Skeletal muscle satellite cell (primary cell): ENCODE measurements around the gene PDE2A.

Experiments used
- H3K27me3 ChIP-seq: 2 replicates; pipeline ENCODE4 v1.7.0; 2013; ENCODE audit warnings: low read length; ENCODE audit not compliant: control insufficient read depth, insufficient read depth
- H3K36me3 ChIP-seq: 2 replicates; pipeline ENCODE4 v1.7.0; 2013; ENCODE audit warnings: mild to moderate bottlenecking, control low read depth, low read length; ENCODE audit not compliant: insufficient read depth
- H3K4me1 ChIP-seq: 2 replicates; pipeline ENCODE4 v1.7.0; 2013; ENCODE audit warnings: low read length; ENCODE audit not compliant: control insufficient read depth, insufficient read depth
- H3K4me2 ChIP-seq: 2 replicates; pipeline ENCODE4 v1.7.0; 2013; ENCODE audit warnings: mild to moderate bottlenecking, low read length
- H3K4me3 ChIP-seq: 2 replicates; pipeline ENCODE4 v1.7.0; 2013; ENCODE audit warnings: low read length
- H3K9ac ChIP-seq: 2 replicates; pipeline ENCODE4 v1.7.0; 2013; ENCODE audit warnings: mild to moderate bottlenecking, low read depth, low read length, moderate library complexity
- H3K9me3 ChIP-seq: replicated peaks from 2 replicates; pipeline ENCODE4 v1.7.0; 2013; ENCODE audit warnings: mild to moderate bottlenecking, control low read depth, low read length

Gene PDE2A

DNA sequence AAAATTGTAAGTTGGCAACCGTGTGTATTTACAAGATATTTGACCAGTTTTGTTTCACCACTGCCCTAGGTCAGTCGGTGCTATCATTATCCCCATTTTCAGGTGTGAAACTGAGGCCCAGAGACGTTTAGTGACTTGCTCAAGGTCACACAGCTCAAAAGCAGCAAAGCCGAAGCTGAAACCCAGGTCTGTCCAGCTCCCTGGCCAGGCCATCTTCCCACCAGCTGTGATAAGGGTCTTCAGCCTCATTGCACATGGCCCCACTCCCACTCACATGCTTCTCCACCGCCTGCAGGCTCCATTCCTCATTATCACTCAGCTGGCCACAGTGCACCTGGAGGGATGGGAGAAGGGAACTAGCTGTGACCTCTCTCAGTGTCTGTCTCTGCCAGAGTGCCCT is 83.2 kb downstream of the PDE2A start:
- no peak overlapping the region for H3K4me3 ChIP-seq
- no peaks in the 10 kb centered on the region for H3K9me3 ChIP-seq
- peaks cover 97% of the 10 kb centered on the region for H3K27me3 ChIP-seq
- no peak overlapping the region for H3K9ac ChIP-seq
- H3K4me1 ChIP-seq: peaks cover 6% of the 10 kb centered on the region
- H3K4me2 ChIP-seq: no peak overlapping the region
- H3K36me3 ChIP-seq: no peaks in the 10 kb centered on the region

DNA sequence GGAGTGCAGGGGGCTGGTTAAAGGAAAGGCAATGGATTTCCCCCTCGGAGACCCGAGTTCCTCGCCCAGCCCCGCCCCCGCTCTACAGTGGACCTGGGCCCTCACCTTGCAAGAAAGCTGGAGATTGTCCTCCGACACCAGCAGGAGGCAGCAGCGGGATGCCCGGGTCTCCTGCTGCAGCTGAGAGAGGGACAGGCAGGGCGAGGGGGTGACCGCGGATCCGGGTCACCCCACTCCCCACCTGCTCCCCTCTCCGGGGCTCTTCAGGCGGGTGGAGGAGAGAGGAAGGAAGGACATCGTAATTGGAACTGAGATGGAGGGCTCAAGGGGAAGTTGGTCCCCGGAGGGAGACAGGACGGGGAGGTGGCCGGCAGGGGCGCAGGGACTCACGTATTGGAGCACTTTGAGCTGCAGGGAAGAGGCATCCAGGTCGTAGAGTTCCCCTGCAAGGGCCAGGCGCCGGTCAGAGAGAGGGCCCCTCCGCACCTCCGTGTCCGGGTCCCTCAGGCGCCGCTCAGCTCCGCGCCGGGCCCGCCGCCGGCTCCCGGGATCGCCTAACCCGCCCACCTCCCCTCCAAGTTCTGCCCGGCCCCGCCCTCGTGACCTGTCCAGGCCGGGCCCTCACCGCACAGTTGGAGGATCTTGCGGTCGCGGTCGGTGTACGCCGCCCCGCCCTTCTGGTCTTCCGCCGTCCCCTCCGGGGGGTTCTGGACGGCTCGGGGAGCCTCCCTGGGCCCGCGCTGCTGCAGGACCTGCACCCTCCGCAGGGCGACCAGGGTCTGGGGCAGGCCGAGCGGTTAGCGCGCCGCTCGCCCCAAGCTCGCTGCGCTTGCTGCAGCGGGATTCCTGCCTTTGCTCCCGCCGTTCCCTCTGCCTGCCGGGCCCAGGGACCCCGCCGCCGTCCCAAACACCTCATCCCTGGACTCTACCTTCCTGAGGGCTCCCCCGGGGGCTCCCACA is 84.1 kb downstream of the PDE2A start:
- Histone ChIP-seq H3K9me3 (no peaks in the 10 kb centered on the region), H3K36me3 (no peaks in the 10 kb centered on the region), H3K27me3 (peaks cover 98% of the 10 kb centered on the region), H3K4me3 (no peak overlapping the region), H3K4me2 (peak overlapping the region; percentile 50), H3K4me1 (peaks cover 6% of the 10 kb centered on the region), H3K9ac (no peak overlapping the region)

DNA sequence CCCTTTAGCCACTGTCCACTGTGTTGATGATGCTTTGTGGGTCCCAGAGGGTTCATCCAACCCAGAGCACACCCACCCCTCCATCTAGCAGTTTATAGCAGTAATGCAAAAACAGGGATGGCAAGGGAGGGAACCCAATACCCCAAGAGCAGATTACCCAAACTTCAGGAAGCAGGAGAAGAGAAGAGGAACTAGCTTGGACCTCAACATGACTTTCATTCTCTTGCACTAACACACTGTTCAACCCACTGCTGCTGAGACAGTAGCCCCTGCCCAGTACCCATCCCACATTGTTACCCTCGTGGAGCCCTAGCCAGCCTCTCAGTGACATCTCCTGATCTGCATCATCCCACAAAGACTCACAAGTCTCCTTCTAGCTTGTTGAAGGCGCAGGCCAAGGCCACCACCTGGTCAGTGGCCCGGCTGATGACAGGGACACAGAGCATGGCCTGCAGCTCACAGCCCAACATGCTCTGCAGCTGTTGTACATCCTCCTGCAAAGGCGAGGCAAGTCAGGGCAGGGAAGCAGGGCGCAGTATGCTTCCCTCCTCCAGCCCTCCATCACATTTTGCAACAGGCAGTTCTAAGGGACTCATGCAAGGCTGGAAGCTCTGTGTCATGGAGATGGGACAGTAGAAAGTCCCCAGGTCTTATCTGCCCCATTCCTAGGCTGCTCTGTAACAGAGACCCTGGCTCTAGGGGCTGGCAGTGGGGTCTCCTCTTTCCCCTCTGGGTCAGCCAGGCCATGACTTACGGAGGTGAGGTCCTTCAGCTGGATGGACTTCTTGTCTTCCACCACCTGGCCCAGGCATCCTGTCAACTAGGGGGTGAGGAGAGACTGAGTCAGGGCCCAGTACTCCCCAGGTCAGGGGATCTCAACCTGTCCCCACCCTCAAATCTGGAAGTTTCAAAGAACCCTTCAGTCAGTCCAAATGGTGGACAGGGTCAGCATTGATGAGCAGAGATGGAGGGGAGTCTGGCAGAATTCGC is 85.5 kb downstream of the PDE2A start:
- Histone ChIP-seq H3K9me3 (no peaks in the 10 kb centered on the region), H3K36me3 (no peaks in the 10 kb centered on the region), H3K27me3 (peaks cover 94% of the 10 kb centered on the region), H3K4me1 (peaks cover 6% of the 10 kb centered on the region), H3K4me2 (no peak overlapping the region), H3K9ac (no peak overlapping the region), H3K4me3 (no peak overlapping the region)

GRCh38 chr11:72587696-72588095 is 86.5 kb downstream of the PDE2A start:
- Histone ChIP-seq H3K27me3 (peaks cover 91% of the 10 kb centered on the region), H3K4me3 (no peak overlapping the region), H3K36me3 (no peaks in the 10 kb centered on the region), H3K9me3 (no peaks in the 10 kb centered on the region), H3K4me1 (peaks cover 6% of the 10 kb centered on the region), H3K9ac (no peak overlapping the region), H3K4me2 (no peak overlapping the region)

GRCh38 chr11:72586321-72587090 is 87.7 kb downstream of the PDE2A start:
- H3K4me3 ChIP-seq: no peak overlapping the region
- H3K27me3 ChIP-seq: peaks cover 90% of the 10 kb centered on the region
- H3K4me1 ChIP-seq: peaks cover 6% of the 10 kb centered on the region
- no peak overlapping the region for H3K4me2 ChIP-seq
- H3K9ac ChIP-seq: no peak overlapping the region
- H3K9me3 ChIP-seq: no peaks in the 10 kb centered on the region
- no peaks in the 10 kb centered on the region for H3K36me3 ChIP-seq

DNA sequence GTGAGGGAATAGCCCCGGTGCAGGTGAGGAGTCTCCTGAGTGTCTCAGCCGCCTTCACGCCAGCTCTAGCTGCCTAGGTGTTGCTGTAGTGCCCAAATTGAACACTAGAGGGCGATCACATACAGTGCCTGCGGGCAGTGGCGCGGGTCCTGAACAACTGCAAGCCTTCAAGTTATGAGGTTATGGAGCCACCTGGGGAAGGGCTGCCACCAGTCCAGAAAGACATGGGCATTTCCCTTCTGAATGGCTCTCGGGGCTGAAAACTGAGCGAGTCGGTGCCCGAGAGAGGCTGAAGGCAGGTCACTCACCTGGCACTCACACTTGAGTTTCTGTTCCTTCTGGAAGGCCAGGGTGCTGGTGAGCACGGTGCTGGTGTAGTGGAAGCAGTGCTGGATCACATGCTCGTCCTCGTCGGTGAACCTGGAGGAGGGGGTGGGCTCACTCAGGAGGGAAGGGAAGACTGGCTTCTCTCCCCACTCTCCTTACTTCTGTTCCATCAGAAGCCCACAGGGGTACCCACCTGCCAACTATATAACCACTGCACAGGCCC is 88.4 kb downstream of the PDE2A start:
- H3K4me1 ChIP-seq: peaks cover 6% of the 10 kb centered on the region
- H3K36me3 ChIP-seq: no peaks in the 10 kb centered on the region
- H3K4me3 ChIP-seq: no peak overlapping the region
- no peak overlapping the region for H3K4me2 ChIP-seq
- no peak overlapping the region for H3K9ac ChIP-seq
- H3K27me3 ChIP-seq: peaks cover 88% of the 10 kb centered on the region
- H3K9me3 ChIP-seq: no peaks in the 10 kb centered on the region

DNA sequence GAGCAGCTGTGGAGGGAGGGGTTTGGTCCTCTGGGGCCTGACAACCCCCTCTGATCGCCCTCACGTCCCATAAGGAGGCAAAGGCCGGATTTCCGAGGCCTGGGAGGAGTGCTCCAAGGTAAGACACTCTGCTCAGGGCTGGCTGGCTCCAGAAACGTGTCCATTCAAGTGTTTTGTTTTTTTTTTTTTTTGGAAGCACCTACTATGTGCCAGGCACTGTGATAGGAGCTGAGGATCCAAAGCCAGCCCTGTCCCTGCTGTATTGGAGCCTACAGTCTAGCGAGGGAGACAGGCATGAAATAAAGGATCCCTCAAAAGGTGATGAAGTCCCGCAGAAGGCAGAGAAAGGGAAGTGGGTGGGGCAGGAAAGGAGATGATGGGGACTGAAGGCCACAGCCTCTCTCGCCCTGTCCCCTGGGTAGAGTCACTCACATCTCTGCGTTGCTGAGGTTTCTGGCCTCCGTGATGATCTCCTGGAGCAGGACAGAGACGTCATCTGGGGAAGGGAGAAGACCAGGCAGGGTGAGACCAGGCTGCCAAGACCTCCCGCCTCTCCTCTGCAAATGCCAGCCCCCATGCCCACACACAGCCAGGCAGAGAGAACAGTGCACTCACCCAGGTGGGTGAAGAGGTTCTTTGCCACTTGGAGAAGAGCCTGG is 89.2 kb downstream of the PDE2A start:
- no peak overlapping the region for H3K9ac ChIP-seq
- H3K4me2 ChIP-seq: peak overlapping the region; percentile 67
- H3K27me3 ChIP-seq: peaks cover 85% of the 10 kb centered on the region
- no peaks in the 10 kb centered on the region for H3K9me3 ChIP-seq
- no peaks in the 10 kb centered on the region for H3K36me3 ChIP-seq
- no peak overlapping the region for H3K4me3 ChIP-seq
- H3K4me1 ChIP-seq: peaks cover 3% of the 10 kb centered on the region

- no peaks in the 10 kb centered on the region for H3K36me3 ChIP-seq
- no peaks in the 10 kb centered on the region for H3K4me1 ChIP-seq
- peaks cover 82% of the 10 kb centered on the region for H3K27me3 ChIP-seq
- no peaks in the 10 kb centered on the region for H3K9me3 ChIP-seq
- peak overlapping the region; percentile 67 for H3K4me2 ChIP-seq
- H3K4me3 ChIP-seq: no peak overlapping the region
- no peak overlapping the region for H3K9ac ChIP-seq
These were observed 89.8 kb downstream of the PDE2A start for GRCh38 chr11:72584293-72584938.

DNA sequence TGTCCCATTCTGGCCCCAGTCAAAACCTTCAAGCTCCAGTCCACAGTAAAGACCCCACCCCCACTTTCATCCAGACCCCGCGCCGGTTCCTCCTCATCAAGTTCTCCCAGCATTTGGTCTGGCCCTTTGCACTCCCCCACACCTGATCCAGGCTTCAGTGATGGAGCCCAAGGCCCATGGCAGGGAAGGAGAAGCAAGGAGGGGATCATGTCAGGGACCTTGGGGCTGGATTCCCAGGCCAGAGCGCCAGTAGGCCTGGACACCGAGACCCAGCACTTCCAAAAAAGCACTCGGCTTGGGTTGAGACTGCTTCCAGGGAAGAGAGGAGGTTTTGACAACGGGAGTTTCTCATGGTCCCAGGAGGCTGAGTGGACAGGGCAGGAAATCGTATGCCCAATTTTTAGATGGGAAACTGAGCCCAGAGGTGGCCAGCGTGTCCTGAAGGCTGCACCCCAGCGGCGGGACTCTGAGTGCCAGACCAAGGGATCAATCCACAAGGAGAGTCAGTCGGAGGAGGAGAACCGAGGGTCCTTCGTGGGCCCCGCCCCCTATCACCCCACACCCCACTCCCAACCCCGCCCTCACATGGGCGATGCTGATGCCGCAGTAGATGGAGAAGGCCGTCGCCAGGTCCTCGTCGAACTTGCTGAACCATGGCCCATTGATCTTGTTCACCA is 90.5 kb downstream of the PDE2A start:
- no peak overlapping the region for H3K4me3 ChIP-seq
- H3K27me3 ChIP-seq: peaks cover 76% of the 10 kb centered on the region
- H3K9me3 ChIP-seq: no peaks in the 10 kb centered on the region
- H3K36me3 ChIP-seq: no peaks in the 10 kb centered on the region
- no peaks in the 10 kb centered on the region for H3K4me1 ChIP-seq
- peak overlapping the region; percentile 67 for H3K4me2 ChIP-seq
- no peak overlapping the region for H3K9ac ChIP-seq

DNA sequence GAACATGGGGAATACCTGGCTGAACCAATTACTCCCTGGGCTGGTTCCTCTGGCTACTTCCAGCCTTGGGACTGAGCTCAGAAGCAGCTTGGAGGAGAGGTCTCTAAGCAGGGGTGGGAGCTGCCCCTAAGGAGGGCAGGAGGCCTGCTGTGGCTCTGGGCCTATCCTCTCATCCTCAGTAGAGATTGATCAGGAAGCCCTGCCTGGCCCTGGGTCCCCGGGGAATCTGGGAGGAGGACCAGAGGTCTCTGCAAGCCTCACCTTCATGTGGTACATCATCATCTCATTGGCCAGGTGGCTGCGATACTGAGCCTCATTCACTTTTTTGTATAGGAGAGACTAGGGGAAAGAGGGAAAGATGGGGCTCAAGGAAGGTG is 91.1 kb downstream of the PDE2A start:
- H3K9ac ChIP-seq: no peak overlapping the region
- no peaks in the 10 kb centered on the region for H3K36me3 ChIP-seq
- no peak overlapping the region for H3K4me2 ChIP-seq
- H3K4me3 ChIP-seq: no peak overlapping the region
- peaks cover 70% of the 10 kb centered on the region for H3K27me3 ChIP-seq
- no peaks in the 10 kb centered on the region for H3K9me3 ChIP-seq
- H3K4me1 ChIP-seq: no peaks in the 10 kb centered on the region
